HUES6 (cell line): ENCODE results near the gene CPTP.

Source experiments
- H3K27ac ChIP-seq: 2 replicates; pipeline ENCODE4 v1.7.0; 2013; ENCODE audit warnings: low read depth, mild to moderate bottlenecking, low read length, inconsistent platforms
- H3K27me3 ChIP-seq: 2 replicates; pipeline ENCODE4 v1.6.1; 2013; ENCODE audit warnings: low read length; ENCODE audit not compliant: control insufficient read depth, insufficient read depth
- H3K36me3 ChIP-seq: 2 replicates; pipeline ENCODE4 v1.6.1; 2013; ENCODE audit warnings: low read length; ENCODE audit not compliant: control insufficient read depth, insufficient read depth
- H3K4me1 ChIP-seq: 2 replicates; pipeline ENCODE4 v1.6.1; 2013; ENCODE audit warnings: low read length; ENCODE audit not compliant: control insufficient read depth, insufficient read depth
- H3K4me3 ChIP-seq: 2 replicates; pipeline ENCODE4 v1.5.1; 2013; ENCODE audit warnings: low read depth, low read length
- H3K9ac ChIP-seq: one replicate; pipeline ENCODE4 v1.6.1; 2013; ENCODE audit warnings: mild to moderate bottlenecking, low read length
- H3K9me3 ChIP-seq: 2 replicates; pipeline ENCODE4 v1.6.1; 2013; ENCODE audit warnings: low read depth, low read length; ENCODE audit not compliant: control insufficient read depth, insufficient read depth

CPTP gene

DNA sequence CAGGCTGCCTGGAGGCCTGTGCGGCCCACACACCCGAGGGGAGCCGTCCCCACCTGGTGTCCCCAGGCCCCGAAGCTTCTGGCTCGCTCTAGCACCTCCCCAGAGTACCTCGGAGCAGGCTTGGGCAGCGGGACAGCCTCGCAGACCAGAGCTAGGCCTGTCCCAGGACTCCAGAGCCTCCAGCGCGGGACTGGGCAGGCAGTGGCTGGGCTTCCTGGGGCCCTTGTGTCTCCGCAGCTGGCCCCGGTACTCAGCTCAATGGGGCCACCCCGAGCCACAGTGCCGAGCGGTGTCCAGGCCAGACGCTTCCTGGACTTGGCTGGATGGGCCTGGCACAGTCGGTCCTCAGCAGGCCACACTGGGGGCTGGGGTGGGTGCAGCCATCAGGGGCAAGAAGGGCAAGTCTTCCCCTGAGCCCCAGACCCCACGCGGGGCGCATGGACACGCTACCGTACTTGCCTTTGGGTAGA, 39.5 kb upstream of the CPTP start:
- Histone ChIP-seq H3K4me3 (no peak overlapping the region), H3K9me3 (peaks cover 4% of the 10 kb centered on the region), H3K27me3 (no peaks in the 10 kb centered on the region; the same call in 1 of the 2 replicates), H3K36me3 (no peaks in the 10 kb centered on the region), H3K4me1 (no peaks in the 10 kb centered on the region), H3K27ac (no peak overlapping the region), H3K9ac (no peak overlapping the region)

DNA sequence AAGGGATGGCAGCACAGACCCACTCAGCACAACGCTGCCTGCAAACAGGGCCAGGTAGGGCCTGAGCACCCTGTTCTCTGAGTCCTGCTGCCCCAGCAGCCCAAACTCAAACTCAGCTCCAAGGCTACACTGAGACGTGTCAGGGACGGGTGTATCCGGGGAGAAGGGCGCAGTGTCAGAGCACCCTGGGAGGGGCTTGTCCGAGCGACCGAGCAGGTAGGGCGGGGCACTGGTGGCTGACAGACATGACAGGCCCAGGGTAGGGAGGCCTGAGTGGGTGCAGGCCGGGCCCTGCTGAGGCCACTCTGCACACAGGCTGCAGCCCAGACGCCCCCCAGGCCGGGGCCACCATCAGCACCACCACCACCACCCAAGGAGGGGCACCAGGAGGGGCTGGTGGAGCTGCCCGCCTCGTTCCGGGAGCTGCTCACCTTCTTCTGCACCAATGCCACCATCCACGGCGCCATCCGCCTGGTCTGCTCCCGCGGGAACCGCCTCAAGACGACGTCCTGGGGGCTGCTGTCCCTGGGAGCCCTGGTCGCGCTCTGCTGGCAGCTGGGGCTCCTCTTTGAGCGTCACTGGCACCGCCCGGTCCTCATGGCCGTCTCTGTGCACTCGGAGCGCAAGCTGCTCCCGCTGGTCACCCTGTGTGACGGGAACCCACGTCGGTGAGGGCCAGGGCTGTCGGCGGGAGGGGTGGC, 38.8 kb upstream of the CPTP start:
- Histone ChIP-seq H3K27me3 (no peaks in the 10 kb centered on the region; the same call in 1 of the 2 replicates), H3K27ac (no peak overlapping the region), H3K4me1 (no peaks in the 10 kb centered on the region), H3K9me3 (peaks cover 4% of the 10 kb centered on the region), H3K4me3 (no peak overlapping the region), H3K9ac (no peak overlapping the region), H3K36me3 (no peaks in the 10 kb centered on the region)

- no peak overlapping the region for H3K27ac ChIP-seq
- no peaks in the 10 kb centered on the region; the same call in 1 of the 2 replicates for H3K27me3 ChIP-seq
- H3K4me1 ChIP-seq = no peaks in the 10 kb centered on the region
- H3K4me3 ChIP-seq = no peak overlapping the region
- H3K36me3 ChIP-seq = no peaks in the 10 kb centered on the region
- peaks cover 4% of the 10 kb centered on the region for H3K9me3 ChIP-seq
- no peak overlapping the region for H3K9ac ChIP-seq
Observed at GRCh38 chr1:1286313-1287261, 38.0 kb upstream of the CPTP start.

- Histone ChIP-seq H3K27ac (no peak overlapping the region), H3K9ac (no peak overlapping the region), H3K4me1 (0 out of 2 replicates have a peak, but pooled peaks cover 5% of the 10 kb centered on the region), H3K36me3 (no peaks in the 10 kb centered on the region), H3K4me3 (no peak overlapping the region), H3K27me3 (no peaks in the 10 kb centered on the region; the same call in 1 of the 2 replicates), H3K9me3 (peaks cover 4% of the 10 kb centered on the region)
Observed at GRCh38 chr1:1287288-1288110, 37.1 kb upstream of the CPTP start.

DNA sequence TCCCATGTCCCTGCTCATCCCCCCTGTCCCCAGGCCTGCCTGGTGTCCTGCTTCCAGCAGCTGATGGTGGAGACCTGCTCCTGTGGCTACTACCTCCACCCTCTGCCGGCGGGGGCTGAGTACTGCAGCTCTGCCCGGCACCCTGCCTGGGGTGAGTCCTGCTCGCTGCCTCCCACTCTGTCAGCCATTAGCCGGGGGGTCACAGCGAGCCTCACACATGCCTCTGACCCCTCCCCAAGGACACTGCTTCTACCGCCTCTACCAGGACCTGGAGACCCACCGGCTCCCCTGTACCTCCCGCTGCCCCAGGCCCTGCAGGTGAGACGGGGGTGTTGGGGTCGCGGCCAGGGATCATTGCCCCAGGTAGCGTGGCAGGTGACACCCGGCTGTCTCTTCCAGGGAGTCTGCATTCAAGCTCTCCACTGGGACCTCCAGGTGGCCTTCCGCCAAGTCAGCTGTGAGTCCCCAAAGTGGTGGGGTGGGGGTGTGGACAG, 34.3 kb upstream of the CPTP start:
- Histone ChIP-seq H3K9ac (no peak overlapping the region), H3K27me3 (no peaks in the 10 kb centered on the region; the same call in 1 of the 2 replicates), H3K36me3 (no peaks in the 10 kb centered on the region), H3K4me1 (0 out of 2 replicates have a peak, but pooled peaks cover 5% of the 10 kb centered on the region), H3K4me3 (no peak overlapping the region), H3K9me3 (peaks cover 4% of the 10 kb centered on the region), H3K27ac (no peak overlapping the region)

DNA sequence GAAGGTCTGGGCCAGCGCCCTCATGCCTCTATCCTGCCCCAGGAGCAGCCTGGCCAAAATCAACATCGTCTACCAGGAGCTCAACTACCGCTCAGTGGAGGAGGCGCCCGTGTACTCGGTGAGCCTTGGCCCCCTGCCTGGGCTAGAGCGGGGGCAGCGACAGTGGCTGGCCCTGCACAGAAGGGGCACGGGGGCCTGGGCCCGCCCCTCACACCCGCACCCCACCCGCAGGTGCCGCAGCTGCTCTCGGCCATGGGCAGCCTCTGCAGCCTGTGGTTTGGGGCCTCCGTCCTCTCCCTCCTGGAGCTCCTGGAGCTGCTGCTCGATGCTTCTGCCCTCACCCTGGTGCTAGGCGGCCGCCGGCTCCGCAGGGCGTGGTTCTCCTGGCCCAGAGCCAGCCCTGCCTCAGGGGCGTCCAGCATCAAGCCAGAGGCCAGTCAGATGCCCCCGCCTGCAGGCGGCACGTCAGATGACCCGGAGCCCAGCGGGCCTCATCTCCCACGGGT, 33.5 kb upstream of the CPTP start:
- no peak overlapping the region for H3K4me3 ChIP-seq
- 0 out of 2 replicates have a peak, but pooled peaks cover 4% of the 10 kb centered on the region for H3K36me3 ChIP-seq
- H3K9ac ChIP-seq = no peak overlapping the region
- H3K9me3 ChIP-seq = peaks cover 4% of the 10 kb centered on the region
- H3K4me1 ChIP-seq = 0 out of 2 replicates have a peak, but pooled peaks cover 5% of the 10 kb centered on the region
- no peak overlapping the region for H3K27ac ChIP-seq
- no peaks in the 10 kb centered on the region; the same call in 1 of the 2 replicates for H3K27me3 ChIP-seq

- no peak overlapping the region for H3K27ac ChIP-seq
- H3K4me3 ChIP-seq = no peak overlapping the region
- H3K9me3 ChIP-seq = peaks cover 4% of the 10 kb centered on the region
- H3K27me3 ChIP-seq = no peaks in the 10 kb centered on the region; the same call in 1 of the 2 replicates
- H3K4me1 ChIP-seq = 0 out of 2 replicates have a peak, but pooled peaks cover 5% of the 10 kb centered on the region
- peaks cover 6% of the 10 kb centered on the region; the same call in 1 of the 2 replicates for H3K36me3 ChIP-seq
- no peak overlapping the region for H3K9ac ChIP-seq
Observed at GRCh38 chr1:1291548-1292441, 32.8 kb upstream of the CPTP start.

GRCh38 chr1:1292442-1292779, 32.2 kb upstream of the CPTP start:
- H3K27me3 ChIP-seq = no peaks in the 10 kb centered on the region; the same call in 1 of the 2 replicates
- H3K27ac ChIP-seq = no peak overlapping the region
- H3K36me3 ChIP-seq = peaks cover 7% of the 10 kb centered on the region; the same call in 1 of the 2 replicates
- no peak overlapping the region for H3K4me3 ChIP-seq
- H3K9ac ChIP-seq = no peak overlapping the region
- peaks cover 4% of the 10 kb centered on the region for H3K9me3 ChIP-seq
- H3K4me1 ChIP-seq = 0 out of 2 replicates have a peak, but pooled peaks cover 5% of the 10 kb centered on the region

DNA sequence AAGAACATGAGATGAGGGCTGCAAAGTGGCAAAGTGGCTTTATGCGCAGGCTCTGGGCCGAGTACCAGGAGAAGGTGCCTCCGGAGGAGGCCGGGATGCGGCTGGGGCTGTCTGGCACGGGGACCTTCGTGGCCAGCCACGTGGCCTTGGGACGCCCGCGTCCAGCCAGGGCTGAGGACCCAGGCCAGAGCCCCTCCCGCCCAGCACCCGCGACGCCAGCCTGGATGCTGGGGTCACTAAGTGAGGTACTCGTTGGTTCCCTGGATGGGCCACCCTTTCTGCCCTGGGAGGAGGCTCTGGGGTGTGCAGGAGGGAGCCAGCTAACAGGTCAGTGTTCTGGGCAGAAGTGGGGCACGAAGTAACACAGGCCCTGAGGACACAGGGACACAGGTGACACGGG, 31.8 kb upstream of the CPTP start:
- peaks cover 10% of the 10 kb centered on the region for H3K36me3 ChIP-seq
- no peak overlapping the region for H3K27ac ChIP-seq
- H3K27me3 ChIP-seq = no peaks in the 10 kb centered on the region; the same call in 1 of the 2 replicates
- no peak overlapping the region for H3K4me3 ChIP-seq
- peaks cover 4% of the 10 kb centered on the region for H3K9me3 ChIP-seq
- H3K9ac ChIP-seq = no peak overlapping the region
- H3K4me1 ChIP-seq = 0 out of 2 replicates have a peak, but pooled peaks cover 5% of the 10 kb centered on the region
